Measurements from ENCODE around the gene PHKB.
A peak's percentile ranks its signal among the peaks of the same experiment; 100 is the strongest.
"Not testable (repeated sequence)": the region's sequence is repeated elsewhere in the genome, so short reads cannot be mapped to it uniquely, and the experiment has no call there.

Gene PHKB

GRCh38 chr16:47460711-47461597 lies at the start of gene PHKB, which contains the start of gene ITFG1:
PHKB (plus strand) TSS chr16:47461331; CDS start chr16:47461351, 20 bp downstream.
ITFG1 (minus strand) TSS chr16:47461063; CDS start chr16:47461045, 18 bp downstream.
- peak; percentile 90 for DNase-seq

- DNase-seq = no peak
Observed at GRCh38 chr16:47413041-47413440, 48.1 kb upstream of the PHKB start.

DNA sequence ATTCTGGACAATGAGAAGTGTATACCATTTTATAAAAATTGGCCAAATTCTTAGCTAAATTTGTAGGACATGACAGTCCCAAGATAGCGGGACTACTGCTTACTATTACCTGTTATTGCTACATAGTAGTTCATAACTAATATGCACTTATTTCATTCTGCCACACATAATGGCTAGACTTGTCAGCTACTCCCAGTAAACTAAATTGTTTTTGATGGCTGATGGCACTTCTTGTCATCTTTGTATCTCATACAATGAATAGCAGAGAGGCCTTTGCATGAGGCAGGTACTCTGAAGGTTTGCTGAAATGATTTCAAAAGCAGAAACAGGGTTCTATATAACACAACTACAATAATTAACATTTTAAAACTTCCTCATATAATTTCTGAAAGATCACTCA lies 44.3 kb upstream of the PHKB start:
- no peak for DNase-seq

DNA sequence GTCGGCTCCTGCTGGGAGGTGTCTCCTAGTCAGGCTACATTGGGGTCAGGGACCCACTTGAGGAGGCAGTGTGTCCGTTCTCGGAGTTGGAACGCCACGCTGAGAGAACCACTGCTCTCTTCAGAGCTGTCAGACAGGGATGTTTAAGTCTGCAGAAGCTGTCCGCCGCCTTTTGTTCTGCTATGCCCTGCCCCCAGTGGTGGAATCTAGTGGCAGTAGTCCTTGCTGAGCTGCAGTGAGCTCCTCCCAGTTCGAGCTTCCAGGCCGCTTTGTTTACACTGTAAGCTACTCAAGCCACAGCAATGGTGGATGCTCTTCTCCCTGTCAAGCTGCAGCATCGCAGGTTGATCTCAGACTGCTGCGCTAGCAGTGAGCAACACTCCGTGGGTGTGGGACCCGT lies 36.3 kb upstream of the PHKB start:
- no peak for DNase-seq

- no peak for DNase-seq
Observed at GRCh38 chr16:47426806-47427205, 34.3 kb upstream of the PHKB start.

GRCh38 chr16:47431960-47432359 lies 29.2 kb upstream of the PHKB start:
- peak; percentile 11 for DNase-seq

- peak; percentile 26 for DNase-seq
Observed at GRCh38 chr16:47434274-47434673, 26.9 kb upstream of the PHKB start.

DNA sequence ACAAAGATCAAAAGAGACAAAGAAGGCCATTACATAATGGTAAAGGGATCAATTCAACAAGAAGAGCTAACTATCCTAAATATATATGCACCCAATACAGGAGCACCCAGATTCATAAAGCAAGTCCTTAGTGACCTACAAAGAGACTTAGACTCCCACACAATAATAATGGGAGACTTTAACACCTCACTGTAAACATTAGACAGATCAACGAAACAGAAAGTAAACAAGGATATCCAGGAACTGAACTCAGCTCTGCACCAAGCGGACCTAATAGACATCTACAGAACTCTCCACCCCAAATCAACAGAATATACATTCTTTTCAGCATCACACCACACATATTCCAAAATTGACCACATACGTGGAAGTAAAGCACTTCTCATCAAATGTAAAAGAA lies 21.1 kb upstream of the PHKB start:
- DNase-seq = not testable (repeated sequence)

DNA sequence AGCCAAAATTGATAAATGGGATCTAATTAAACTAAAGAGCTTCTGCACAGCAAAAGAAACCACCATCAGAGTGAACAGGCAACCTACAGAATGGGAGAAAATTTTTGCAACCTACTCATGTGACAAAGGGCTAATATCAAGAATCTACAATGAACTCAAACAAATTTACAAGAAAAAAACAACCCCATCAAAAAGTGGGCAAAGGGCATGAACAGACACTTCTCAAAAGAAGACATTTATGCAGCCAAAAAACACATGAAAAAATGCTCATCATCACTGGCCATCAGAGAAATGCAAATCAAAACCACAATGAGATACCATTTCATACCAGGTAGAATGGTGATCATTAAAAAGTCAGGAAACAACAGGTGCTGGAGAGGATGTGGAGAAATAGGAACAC lies 18.2 kb upstream of the PHKB start:
- not testable (repeated sequence) for DNase-seq

DNA sequence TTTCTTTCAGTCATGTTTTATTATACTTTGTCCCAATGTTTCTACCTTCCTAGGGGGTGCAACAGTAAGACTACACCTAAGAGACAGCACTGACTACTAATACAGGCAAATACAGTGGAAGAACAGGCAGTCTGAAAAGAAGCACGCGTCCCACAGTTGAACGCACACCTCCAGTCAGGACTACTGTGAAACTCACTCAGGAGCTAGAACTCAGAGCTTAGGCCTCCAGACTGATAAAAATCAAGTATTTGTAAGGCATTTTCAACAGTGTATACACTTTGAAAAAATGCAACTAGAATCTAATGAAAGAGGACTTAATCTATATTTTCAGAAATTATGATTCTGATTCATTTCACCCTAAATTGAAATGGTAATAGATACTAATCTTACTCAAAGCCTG lies 14.7 kb upstream of the PHKB start:
- no peak for DNase-seq

GRCh38 chr16:47448830-47449575 lies 12.1 kb upstream of the PHKB start:
- no peak for DNase-seq

GRCh38 chr16:47449788-47450187 lies 11.3 kb upstream of the PHKB start:
- DNase-seq = no peak

DNA sequence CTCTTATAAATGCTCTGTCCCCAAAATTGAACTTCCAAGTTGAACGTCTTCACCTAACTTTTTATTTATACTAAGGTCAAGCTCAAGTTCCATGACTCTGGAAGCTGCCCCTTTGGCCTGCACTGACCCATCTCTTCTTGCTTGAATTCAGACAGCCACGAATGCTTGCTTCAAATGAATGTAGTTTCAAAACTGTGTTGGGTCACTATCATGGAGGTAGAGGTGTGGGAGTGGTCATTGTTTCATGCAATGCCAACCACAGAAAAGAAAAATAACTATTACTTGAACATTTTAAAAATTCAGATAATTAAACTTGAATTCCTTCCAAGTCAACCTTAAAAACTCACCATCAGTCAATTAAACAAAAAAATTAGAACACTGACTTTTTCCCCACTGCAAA lies 2.8 kb upstream of the PHKB start:
- no peak for DNase-seq

DNA sequence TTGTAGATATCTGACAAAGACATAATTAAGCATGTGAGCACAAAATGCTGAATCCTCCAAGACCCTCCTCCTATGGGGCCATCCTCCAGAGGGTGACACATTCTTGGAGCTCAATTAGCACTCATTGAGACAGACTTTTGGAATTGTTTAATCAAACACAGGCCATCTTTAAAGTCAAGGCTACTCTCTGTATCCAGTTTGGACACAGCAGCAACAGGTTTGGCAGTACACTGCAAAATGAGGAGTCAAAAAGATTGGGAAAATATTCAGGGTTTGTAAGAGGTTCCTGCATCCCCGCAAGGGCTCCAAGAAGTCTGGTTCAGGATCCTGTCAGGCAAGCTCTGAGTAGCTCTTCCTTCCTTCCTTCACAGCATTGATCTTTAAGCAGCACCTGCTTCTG lies 1.5 kb upstream of the PHKB start:
- no peak for DNase-seq

- peak; percentile 2 for DNase-seq
Observed at GRCh38 chr16:47460359-47460710, 796 bp upstream of the PHKB start.

DNA sequence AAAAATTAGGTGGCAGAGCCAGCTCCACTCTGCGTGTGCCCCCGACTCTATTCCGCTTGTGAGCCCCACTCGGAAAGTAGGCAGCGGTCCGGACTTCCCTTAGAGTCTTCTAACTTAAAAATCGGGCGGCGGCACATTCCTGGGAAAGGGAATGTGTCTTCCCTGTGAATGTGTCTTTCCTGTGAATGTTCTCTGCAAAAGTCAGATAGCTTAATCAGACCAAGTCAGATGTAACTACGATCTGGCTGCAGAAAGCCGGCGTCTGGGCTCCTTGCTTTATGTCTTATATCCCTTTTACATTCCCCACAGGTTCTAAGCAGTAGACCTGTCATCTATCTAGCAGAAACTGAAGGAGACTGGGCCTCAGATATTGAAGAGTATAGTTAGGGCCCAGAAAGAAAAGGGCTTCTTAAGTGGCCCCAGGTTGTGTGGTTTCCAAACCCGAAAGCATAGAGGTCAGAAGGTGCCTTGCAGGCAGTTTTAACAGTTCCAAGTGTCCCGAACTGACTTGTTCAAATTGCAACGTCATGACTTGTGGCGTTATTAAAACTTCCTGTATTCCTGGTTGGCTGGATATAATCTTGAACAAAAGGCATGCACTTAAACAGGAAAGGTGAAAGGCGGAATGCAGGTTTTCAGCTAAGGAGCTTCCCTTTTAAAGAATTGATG lies 601 bp downstream of the PHKB start:
- peak; percentile 41 for DNase-seq

- no peak for DNase-seq
Observed at GRCh38 chr16:47463771-47464624, 2.9 kb downstream of the PHKB start.

- no peak for DNase-seq
Observed at GRCh38 chr16:47465919-47466630, 4.9 kb downstream of the PHKB start.

- DNase-seq = no peak
Observed at GRCh38 chr16:47467501-47467900, 6.4 kb downstream of the PHKB start.

- not testable (repeated sequence) for DNase-seq
Observed at GRCh38 chr16:47468070-47468689, 7.0 kb downstream of the PHKB start.

- no peak for DNase-seq
Observed at GRCh38 chr16:47469227-47469626, 8.1 kb downstream of the PHKB start.
